SK-N-SH treated with all-trans-retinoic acid at 6 μM for 48 hours (cell line): ENCODE results near the gene URAD.

Experiments
- ATAC-seq: fragments of 200-7000 bp; cut with Tn5 transposase; 3 replicates; pipeline ENCODE4 v1.9.1; 2020; ENCODE audit warnings: mild to moderate bottlenecking, moderate library complexity
- ARNTL ChIP-seq: fragments of 450-650 bp; formaldehyde crosslinking; IDR thresholded peaks from 2 replicates; pipeline ENCODE4 v1.5.0; 2020; ENCODE audit warnings: low read depth, mild to moderate bottlenecking, moderate library complexity, borderline replicate concordance
- BACH2 ChIP-seq: fragments of 250-450 bp; sonication (Bioruptor Pico); IDR thresholded peaks from 2 replicates; pipeline ENCODE4 v1.9.0; 2021; ENCODE audit warnings: mild to moderate bottlenecking, borderline replicate concordance
- CREB5 ChIP-seq: fragments of 250-450 bp; sonication (Bioruptor Pico); IDR thresholded peaks from 2 replicates; pipeline ENCODE4 v1.5.1; 2020; ENCODE audit warnings: low read depth, mild to moderate bottlenecking, moderate library complexity
- CSDC2 ChIP-seq: fragments of 250-450 bp; sonication (Bioruptor Pico); IDR thresholded peaks from 2 replicates; pipeline ENCODE4 v1.5.0; 2020; ENCODE audit warnings: mild to moderate bottlenecking, moderate library complexity
- CSRNP3 ChIP-seq: fragments of 250-450 bp; sonication (Bioruptor Pico); IDR thresholded peaks from 2 replicates; pipeline ENCODE4 v1.5.1; 2021; ENCODE audit warnings: mild to moderate bottlenecking, moderate library complexity
- ESRRG ChIP-seq: fragments of 250-450 bp; sonication (Bioruptor Pico); IDR thresholded peaks from 2 replicates; pipeline ENCODE4 v1.6.1; 2021; ENCODE audit warnings: mild to moderate bottlenecking
- ISL1 ChIP-seq: fragments of 250-450 bp; sonication (Bioruptor Pico); IDR thresholded peaks from 2 replicates; pipeline ENCODE4 v2.1.2; 2022; ENCODE audit warnings: mild to moderate bottlenecking, moderate library complexity
- OSR1 ChIP-seq: fragments of 250-450 bp; sonication (Bioruptor Pico); IDR thresholded peaks from 2 replicates; pipeline ENCODE4 v1.8.0; 2022; ENCODE audit warnings: moderate library complexity, mild to moderate bottlenecking, inconsistent platforms
- PATZ1 ChIP-seq: fragments of 250-450 bp; sonication (Bioruptor Pico); IDR thresholded peaks from 2 replicates; pipeline ENCODE4 v1.8.0; 2020; ENCODE audit warnings: mild to moderate bottlenecking, moderate library complexity, borderline replicate concordance
- RARB ChIP-seq: fragments of 250-450 bp; sonication (Bioruptor Pico); IDR thresholded peaks from 2 replicates; pipeline ENCODE4 v1.8.0; 2021; ENCODE audit warnings: mild to moderate bottlenecking, moderate library complexity
- SNAI2 ChIP-seq: fragments of 250-450 bp; sonication (Bioruptor Pico); IDR thresholded peaks from 2 replicates; pipeline ENCODE4 v1.5.0; 2020; ENCODE audit warnings: mild to moderate bottlenecking, moderate library complexity
- TCF4 ChIP-seq: fragments of 250-450 bp; sonication (Bioruptor Pico); IDR thresholded peaks from 2 replicates; pipeline ENCODE4 v1.8.0; 2021; ENCODE audit warnings: mild to moderate bottlenecking, moderate library complexity, borderline replicate concordance
- TOX ChIP-seq: fragments of 250-450 bp; sonication (Bioruptor Pico); IDR thresholded peaks from 2 replicates; pipeline ENCODE4 v1.8.0; 2021; ENCODE audit warnings: mild to moderate bottlenecking, moderate library complexity, borderline replicate concordance
- TSHZ2 ChIP-seq: fragments of 250-450 bp; sonication (Bioruptor Pico); IDR thresholded peaks from 2 replicates; pipeline ENCODE4 v1.5.0; 2020; ENCODE audit warnings: mild to moderate bottlenecking, moderate library complexity
- ZC3H10 ChIP-seq: fragments of 250-450 bp; sonication (Bioruptor Pico); IDR thresholded peaks from 2 replicates; pipeline ENCODE4 v1.5.1; 2021; ENCODE audit warnings: mild to moderate bottlenecking, moderate library complexity
- ZFP3 ChIP-seq: fragments of 250-450 bp; sonication (Bioruptor Pico); IDR thresholded peaks from 2 replicates; pipeline ENCODE4 v1.5.0; 2020; ENCODE audit warnings: mild to moderate bottlenecking, moderate library complexity
- ZFP30 ChIP-seq: fragments of 450-650 bp; formaldehyde crosslinking; IDR thresholded peaks from 2 replicates; pipeline ENCODE4 v1.5.0; 2022; ENCODE audit warnings: mild to moderate bottlenecking, moderate library complexity
- ZNF565 ChIP-seq: fragments of 450-650 bp; formaldehyde crosslinking; conservative IDR thresholded peaks from 2 replicates; pipeline ENCODE4 v1.5.0; 2020; ENCODE audit warnings: low read depth, mild to moderate bottlenecking, moderate library complexity
- ZNF70 ChIP-seq: fragments of 450-650 bp; formaldehyde crosslinking; IDR thresholded peaks from 2 replicates; pipeline ENCODE4 v1.5.0; 2020; ENCODE audit warnings: mild to moderate bottlenecking, moderate library complexity
- ZNF8 ChIP-seq: fragments of 450-650 bp; formaldehyde crosslinking; IDR thresholded peaks from 2 replicates; pipeline ENCODE4 v1.5.0; 2020; ENCODE audit warnings: mild to moderate bottlenecking, moderate library complexity
- TF ChIP-seq, protein P1 (sequence below): fragments of 250-450 bp; sonication (Bioruptor Pico); IDR thresholded peaks from 2 replicates; pipeline ENCODE4 v1.8.0; 2021; ENCODE audit warnings: low read depth, mild to moderate bottlenecking, moderate library complexity, borderline replicate concordance

URAD gene

GRCh38 chr13:27933580-27934328, 54.7 kb downstream of the URAD start:
- TF ChIP-seq SNAI2 (CRISPR knock-in tag) (no peak), ISL1 (no peak), CSRNP3 (CRISPR knock-in tag) (no peak), PATZ1 (no peak), BACH2 (no peak), ZFP30 (CRISPR knock-in tag) (no peak), TSHZ2 (no peak), ZNF565 (CRISPR knock-in tag) (no peak), ESRRG (CRISPR knock-in tag) (no peak), TCF4 (CRISPR knock-in tag) (no peak), RARB (CRISPR knock-in tag) (no peak), OSR1 (CRISPR knock-in tag) (no peak), ZNF70 (CRISPR knock-in tag) (no peak)
- TF ChIP-seq, protein P1, sequence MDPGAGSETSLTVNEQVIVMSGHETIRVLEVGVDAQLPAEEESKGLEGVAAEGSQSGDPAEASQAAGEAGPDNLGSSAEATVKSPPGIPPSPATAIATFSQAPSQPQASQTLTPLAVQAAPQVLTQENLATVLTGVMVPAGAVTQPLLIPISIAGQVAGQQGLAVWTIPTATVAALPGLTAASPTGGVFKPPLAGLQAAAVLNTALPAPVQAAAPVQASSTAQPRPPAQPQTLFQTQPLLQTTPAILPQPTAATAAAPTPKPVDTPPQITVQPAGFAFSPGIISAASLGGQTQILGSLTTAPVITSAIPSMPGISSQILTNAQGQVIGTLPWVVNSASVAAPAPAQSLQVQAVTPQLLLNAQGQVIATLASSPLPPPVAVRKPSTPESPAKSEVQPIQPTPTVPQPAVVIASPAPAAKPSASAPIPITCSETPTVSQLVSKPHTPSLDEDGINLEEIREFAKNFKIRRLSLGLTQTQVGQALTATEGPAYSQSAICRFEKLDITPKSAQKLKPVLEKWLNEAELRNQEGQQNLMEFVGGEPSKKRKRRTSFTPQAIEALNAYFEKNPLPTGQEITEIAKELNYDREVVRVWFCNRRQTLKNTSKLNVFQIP (CRISPR knock-in tag), result no peak
- ATAC-seq, result no peak

GRCh38 chr13:27933118-27933517, 55.4 kb downstream of the URAD start:
- no peak for TF ChIP-seq RARB (CRISPR knock-in tag)
- TF ChIP-seq TSHZ2, result no peak
- no peak for TF ChIP-seq ESRRG (CRISPR knock-in tag)
- no peak for TF ChIP-seq OSR1 (CRISPR knock-in tag)
- no peak for TF ChIP-seq TCF4 (CRISPR knock-in tag)
- TF ChIP-seq ZNF8 (CRISPR knock-in tag), result no peak
- TF ChIP-seq CREB5 (CRISPR knock-in tag), result no peak
- no peak for TF ChIP-seq CSDC2 (CRISPR knock-in tag)
- no peak for TF ChIP-seq ZC3H10 (CRISPR knock-in tag)
- TF ChIP-seq ZFP3 (CRISPR knock-in tag), result no peak
- TF ChIP-seq ZFP30 (CRISPR knock-in tag), result no peak
- no peak for TF ChIP-seq CSRNP3 (CRISPR knock-in tag)
- TF ChIP-seq PATZ1, result no peak
- TF ChIP-seq SNAI2 (CRISPR knock-in tag), result no peak
- no peak for TF ChIP-seq ARNTL
- no peak for TF ChIP-seq ISL1
- no peak for TF ChIP-seq TOX (CRISPR knock-in tag)
- no peak for ATAC-seq
